T-helper 2 cell treated with Interferon-gamma antibody and Interleukin-4, amounts not matched to agents 100 ng/mL and 5 ng/mL, for 36 hours (primary cell): Measurements from ENCODE around the gene PDZD2. TPM values are rescaled to one million over a fixed set of nuclear protein-coding genes. Genes with fewer than 3 reads are reported as not detected.

Source experiments
- intact Hi-C: fragments of 100-400 bp; cut with micrococcal nuclease; formaldehyde crosslinking; loops from one replicate; pipeline ENCODE4 v1.15.1; 2023
- total RNA-seq: library from RNA; stranded (reverse); gene quantifications from 2 replicates; pipeline ENCODE4 v1.2.3, GENCODE V29; 2022

The PDZD2 gene
- total RNA-seq, 1 donor from 2014 or later = not detected

GRCh38 chr5:31815376-31815775, 176.4 kb downstream of the PDZD2 start:
- intact Hi-C loops = no loop called here

GRCh38 chr5:31819926-31820516, 181.1 kb downstream of the PDZD2 start:
- intact Hi-C loops = no loop called here

GRCh38 chr5:31823472-31823871, 184.5 kb downstream of the PDZD2 start:
- intact Hi-C loops = no loop called here

GRCh38 chr5:31824869-31825517, 186.1 kb downstream of the PDZD2 start:
- intact Hi-C loops = loop anchor here (1.0 kb wide), 2 partner anchors 251 to 268 kb away; no protein-coding TSS in a partner anchor

GRCh38 chr5:31825518-31826068, 186.7 kb downstream of the PDZD2 start:
- intact Hi-C loops = loop anchor here (1.0 kb wide), 2 partner anchors 251 to 268 kb away; no protein-coding TSS in a partner anchor

GRCh38 chr5:31827867-31828266, 188.9 kb downstream of the PDZD2 start:
- intact Hi-C loops = no loop called here

- intact Hi-C loops = no loop called here
Observed at GRCh38 chr5:31832966-31833365, 194.0 kb downstream of the PDZD2 start.

- intact Hi-C loops = no loop called here
Observed at GRCh38 chr5:31833710-31834109, 194.8 kb downstream of the PDZD2 start.

- intact Hi-C loops = no loop called here
Observed at GRCh38 chr5:31844622-31845345, 205.9 kb downstream of the PDZD2 start.

GRCh38 chr5:31845361-31845760, 206.4 kb downstream of the PDZD2 start:
- intact Hi-C loops = no loop called here

GRCh38 chr5:31846934-31847333, 208.0 kb downstream of the PDZD2 start:
- intact Hi-C loops = no loop called here

- intact Hi-C loops = no loop called here
Observed at GRCh38 chr5:31847354-31847753, 208.4 kb downstream of the PDZD2 start.

GRCh38 chr5:31850981-31851689, 212.2 kb downstream of the PDZD2 start:
- intact Hi-C loops = no loop called here

GRCh38 chr5:31853398-31854135, 214.6 kb downstream of the PDZD2 start:
- intact Hi-C loops = no loop called here

GRCh38 chr5:31854181-31855133, 215.5 kb downstream of the PDZD2 start:
- intact Hi-C loops = no loop called here

GRCh38 chr5:31855134-31856040, 216.5 kb downstream of the PDZD2 start:
- intact Hi-C loops = no loop called here

- intact Hi-C loops = no loop called here
Observed at GRCh38 chr5:31859096-31859495, 220.2 kb downstream of the PDZD2 start.

GRCh38 chr5:31860278-31860677, 221.3 kb downstream of the PDZD2 start:
- intact Hi-C loops = no loop called here
